Neural cell (in vitro differentiated cells): ENCODE measurements around the gene RAG2. TPM values are rescaled to one million over a fixed set of nuclear protein-coding genes. Genes with fewer than 3 reads are reported as not detected.

ENCODE experiments used
- polyA plus RNA-seq: library from polyadenylated mRNA; depleted of rRNA; stranded (reverse); fragments of >200 nt; gene quantifications from 2 replicates; pipeline ENCODE4 v1.2.3, GENCODE V29; 2014

RAG2 gene
- polyA plus RNA-seq, 1 donor from 2014 or later: not detected

Other genes starting within 250 kb of the RAG2 start
- 7.5 and 9.0 TPM in 2 replicates for gene TRAF6, start 88.0 kb downstream of the RAG2 start, polyA plus RNA-seq
- gene RAG1, start 30.2 kb downstream of the RAG2 start, polyA plus RNA-seq: 0.12 and 0.16 TPM in 2 replicates
- gene IFTAP, start 3.7 kb downstream of the RAG2 start, polyA plus RNA-seq: 58.1 and 71.9 TPM in 2 replicates